HUES64 (cell line): ENCODE results near the gene GLCCI1. TPM values are rescaled to one million over a fixed set of nuclear protein-coding genes. Genes with fewer than 3 reads are reported as not detected.
A peak's percentile ranks its signal among the peaks of the same experiment; 100 is the strongest.

Source experiments
- H3K27ac ChIP-seq: 2 replicates; pipeline ENCODE4 v1.7.0; 2013; ENCODE audit warnings: low read depth, low read length, inconsistent platforms
- H3K27me3 ChIP-seq: 2 replicates; pipeline ENCODE4 v1.6.1; 2013; ENCODE audit warnings: mild to moderate bottlenecking, low read length; ENCODE audit not compliant: insufficient read depth
- H3K36me3 ChIP-seq: 2 replicates; pipeline ENCODE4 v1.6.1; 2013; ENCODE audit warnings: mild to moderate bottlenecking, low read length; ENCODE audit not compliant: insufficient read depth
- H3K4me1 ChIP-seq: 2 replicates; pipeline ENCODE4 v1.6.1; 2013; ENCODE audit warnings: mild to moderate bottlenecking, low read length, moderate library complexity; ENCODE audit not compliant: insufficient read depth
- H3K4me3 ChIP-seq: 2 replicates; pipeline ENCODE4 v1.5.1; 2013; ENCODE audit warnings: mild to moderate bottlenecking, low read length, moderate library complexity
- H3K9ac ChIP-seq: 2 replicates; pipeline ENCODE4 v1.6.1; 2013; ENCODE audit warnings: mild to moderate bottlenecking, low read depth, low read length
- H3K9me3 ChIP-seq: 2 replicates; pipeline ENCODE4 v1.6.1; 2013; ENCODE audit warnings: low read depth, low read length; ENCODE audit not compliant: insufficient read depth
- WGBS: fragments of 150-250, 120-280 bp; methylation state at CpG from one replicate; pipeline ENCODE4 v1.1.7; 2013; ENCODE audit warnings: missing lambda C conversion rate; 5-methylcytosine and 5-hydroxymethylcytosine counted together
- polyA plus RNA-seq, 2 experiments: library from polyadenylated mRNA; stranded (reverse); fragments of 50-300 nt; gene quantifications; one replicate each; pipeline ENCODE4 v1.2.3, GENCODE V29; 2013

GLCCI1 gene
- polyA plus RNA-seq (2013, experiment 1 of 2): 11.6 TPM
- polyA plus RNA-seq (2013, experiment 2 of 2): 20.0 TPM

DNA sequence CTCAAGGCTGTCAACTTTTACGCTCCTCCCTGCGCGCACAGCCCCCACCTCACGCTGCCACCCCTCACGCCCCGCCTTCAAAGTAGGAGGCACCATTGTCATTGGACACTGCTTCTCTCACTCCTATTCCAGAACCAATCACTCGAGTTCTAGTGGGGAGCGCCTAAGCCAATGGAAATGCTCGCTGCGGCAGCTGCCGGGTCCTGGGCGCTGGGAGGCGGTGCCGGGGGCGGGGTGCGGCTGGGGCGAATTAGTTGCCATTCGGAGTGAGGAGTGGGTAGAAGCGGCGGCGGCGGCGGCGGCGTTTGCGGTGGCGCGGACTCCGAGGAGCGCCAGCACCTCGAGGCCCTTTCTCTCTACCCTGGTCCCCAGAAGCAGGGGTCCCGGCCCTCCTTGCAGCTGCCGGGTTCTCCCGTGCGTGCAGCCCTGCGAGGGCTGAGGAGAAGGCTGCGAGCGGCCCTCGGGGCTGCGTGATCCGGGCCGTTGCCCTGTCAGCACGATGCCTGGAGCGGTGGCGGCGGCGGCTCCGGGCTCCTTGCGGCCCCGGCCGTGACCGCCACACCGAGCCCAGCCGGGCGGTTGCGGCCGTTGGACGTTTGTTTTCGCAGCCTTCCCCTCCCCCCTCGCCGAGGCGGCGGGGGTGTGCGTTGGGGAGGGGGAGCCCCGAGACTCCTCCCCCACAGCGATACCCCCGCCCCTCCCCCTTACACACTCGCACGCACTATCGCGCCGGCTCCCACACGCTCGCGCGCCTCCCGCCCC is at the start of gene GLCCI1:
Gene GLCCI1 (plus strand): TSS at position 253 of the 762 bp plus-strand sequence. CDS start 555 bp downstream, outside the sequence.
- WGBS: under 1% methylated on average over 67 of the region's 77 CpGs
- Histone ChIP-seq H3K4me1 (peaks cover 34% of the 10 kb centered on the region), H3K9ac (peak within 1 kb of the TSS; percentile 84), H3K9me3 (no peaks in the 10 kb centered on the region), H3K4me3 (peak within 1 kb of the TSS; percentile 88), H3K36me3 (no peaks in the 10 kb centered on the region), H3K27me3 (no peaks in the 10 kb centered on the region), H3K27ac (peak within 1 kb of the TSS; percentile 97; the same call in 1 of the 2 replicates)

DNA sequence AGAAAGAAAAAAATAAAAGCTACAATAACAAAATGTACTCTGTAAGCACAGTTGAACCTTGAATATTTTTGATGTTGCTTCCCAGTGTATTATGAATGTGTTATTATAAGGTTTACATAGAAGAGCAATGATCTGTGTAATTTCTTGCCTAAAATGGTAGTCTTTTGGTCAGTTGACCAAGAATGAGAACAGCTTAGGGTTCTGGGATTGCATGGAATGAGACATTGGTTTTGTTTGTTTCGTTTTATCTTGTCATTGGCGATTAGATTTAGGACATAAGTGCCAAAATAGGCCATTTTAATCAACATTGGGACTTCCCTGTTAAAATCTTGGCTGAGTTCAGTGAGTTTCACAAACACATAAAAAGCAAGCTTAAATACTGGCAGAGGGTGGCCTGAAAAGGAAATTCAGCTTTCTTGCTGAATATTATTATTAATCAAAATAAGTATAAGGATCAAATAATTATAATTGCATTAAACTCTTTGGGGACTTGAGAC is 49.1 kb upstream of the GLCCI1 start:
- Histone ChIP-seq H3K4me1 (peaks cover 57% of the 10 kb centered on the region), H3K9ac (no peak overlapping the region), H3K27me3 (no peaks in the 10 kb centered on the region), H3K4me3 (no peak overlapping the region), H3K36me3 (no peaks in the 10 kb centered on the region), H3K27ac (no peak overlapping the region), H3K9me3 (no peaks in the 10 kb centered on the region)
- 92% methylated on average over 2 of the region's 2 CpGs for WGBS

DNA sequence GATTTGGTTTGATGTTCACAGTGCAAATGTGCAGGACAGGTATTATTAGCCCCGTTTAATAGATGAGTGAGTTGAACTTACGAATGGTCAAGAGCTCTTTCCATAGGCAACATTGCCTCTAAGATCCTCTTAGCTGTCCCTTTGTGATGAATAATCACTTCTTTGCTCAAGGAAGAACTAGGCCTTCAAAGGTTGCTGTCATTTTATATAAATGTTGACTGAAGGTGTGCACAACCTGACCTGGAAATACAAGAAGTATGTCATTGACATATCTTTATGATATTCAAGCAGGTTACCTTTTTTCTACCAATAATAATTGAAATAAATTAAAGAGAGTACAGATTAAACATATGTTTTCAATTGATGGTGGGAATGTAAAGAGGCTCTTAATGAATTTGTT is 48.5 kb upstream of the GLCCI1 start:
- no peaks in the 10 kb centered on the region for H3K9me3 ChIP-seq
- H3K4me3 ChIP-seq: no peak overlapping the region
- no peak overlapping the region for H3K9ac ChIP-seq
- no peaks in the 10 kb centered on the region for H3K36me3 ChIP-seq
- H3K27ac ChIP-seq: no peak overlapping the region
- H3K4me1 ChIP-seq: peaks cover 57% of the 10 kb centered on the region
- no peaks in the 10 kb centered on the region for H3K27me3 ChIP-seq
- WGBS: 68% methylated on average over 2 of the region's 2 CpGs

DNA sequence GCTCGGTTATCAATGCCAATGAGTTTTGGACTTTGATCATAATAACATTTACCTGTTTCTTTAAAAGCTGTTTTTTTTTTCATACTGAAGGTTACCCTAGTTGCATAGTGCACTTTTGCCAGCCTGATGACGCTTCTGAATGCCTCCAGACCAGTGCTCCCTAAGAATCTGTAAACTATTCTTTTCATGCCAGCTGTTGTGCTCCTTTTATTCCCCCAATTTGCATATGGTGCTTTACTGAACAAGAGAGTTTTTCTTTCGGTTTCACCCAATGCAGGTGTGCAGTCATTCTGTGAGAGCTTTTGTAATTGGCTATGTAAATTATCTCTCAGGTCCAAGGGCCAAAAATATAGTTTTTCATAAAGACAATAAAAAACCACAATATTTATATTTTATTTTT is 48.1 kb upstream of the GLCCI1 start:
- Histone ChIP-seq H3K9ac (no peak overlapping the region), H3K27ac (no peak overlapping the region)
- WGBS: 66% methylated on average over 3 of the region's 3 CpGs

DNA sequence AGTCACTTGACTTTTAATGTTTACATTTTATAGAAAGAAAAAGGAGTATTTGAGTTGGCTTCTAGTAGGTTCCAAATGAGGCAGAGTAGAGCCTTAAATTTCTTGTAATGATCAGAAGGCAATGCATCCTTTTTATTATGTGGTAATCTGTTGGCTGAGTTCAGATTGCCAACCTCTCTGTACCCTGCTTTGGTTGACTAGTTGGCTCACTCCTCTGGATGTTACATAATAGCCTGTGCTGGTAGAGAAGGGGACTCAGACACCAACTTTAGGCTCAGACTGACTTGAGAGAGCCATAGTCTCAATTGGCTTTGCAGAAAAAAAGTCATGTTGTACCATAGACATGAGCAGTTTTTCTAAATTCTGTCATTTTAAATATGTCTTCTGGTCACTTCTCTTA is 46.8 kb upstream of the GLCCI1 start:
- H3K27me3 ChIP-seq: no peaks in the 10 kb centered on the region

More for the DNA sequence above, 48.1 kb upstream of the GLCCI1 start:
- Histone ChIP-seq H3K27me3 (no peaks in the 10 kb centered on the region), H3K4me1 (peaks cover 57% of the 10 kb centered on the region), H3K36me3 (no peaks in the 10 kb centered on the region), H3K9me3 (no peaks in the 10 kb centered on the region), H3K4me3 (no peak overlapping the region)

DNA sequence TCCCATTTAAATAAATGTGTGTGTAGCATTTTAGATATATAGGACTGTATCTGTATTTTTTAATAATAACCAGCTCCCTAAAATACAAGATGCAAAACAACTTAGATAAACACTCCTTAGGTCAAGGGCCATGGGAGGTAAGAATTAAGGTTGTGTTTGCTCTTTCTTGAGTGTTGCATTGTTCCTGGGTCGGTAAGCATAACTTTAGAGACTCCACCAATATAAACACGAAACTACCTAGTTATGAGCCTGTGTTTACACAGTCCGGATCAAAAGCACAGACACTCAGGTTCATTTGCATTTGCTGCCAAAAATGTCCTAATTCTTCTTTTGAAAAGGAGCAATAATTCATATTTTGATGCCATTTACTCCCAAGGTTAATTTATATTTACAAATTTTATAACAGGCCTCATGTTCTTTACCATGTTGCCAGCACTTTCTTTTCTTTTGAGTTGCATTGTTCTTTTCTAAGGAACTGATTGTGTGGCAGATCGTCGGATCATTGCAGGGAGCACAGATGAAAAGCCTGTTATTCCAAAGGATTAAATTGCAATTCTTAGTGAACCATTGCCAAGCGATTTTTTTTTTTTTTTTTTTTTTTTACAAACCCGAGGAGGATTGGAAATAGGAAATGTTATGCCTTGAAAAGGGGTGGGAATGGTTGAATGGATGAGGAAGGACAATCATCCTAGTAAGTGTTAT is 45.8 kb upstream of the GLCCI1 start:
- no peaks in the 10 kb centered on the region for H3K9me3 ChIP-seq
- no peak overlapping the region for H3K9ac ChIP-seq
- H3K27me3 ChIP-seq: no peaks in the 10 kb centered on the region
- WGBS: 49% methylated on average over 7 of the region's 7 CpGs
- H3K27ac ChIP-seq: no peak overlapping the region
- H3K36me3 ChIP-seq: no peaks in the 10 kb centered on the region
- H3K4me3 ChIP-seq: no peak overlapping the region
- peaks cover 57% of the 10 kb centered on the region for H3K4me1 ChIP-seq

More for the DNA sequence above, 46.8 kb upstream of the GLCCI1 start:
- no peak overlapping the region for H3K9ac ChIP-seq
- no peaks in the 10 kb centered on the region for H3K9me3 ChIP-seq
- no peak overlapping the region for H3K27ac ChIP-seq
- H3K36me3 ChIP-seq: no peaks in the 10 kb centered on the region
- no peak overlapping the region for H3K4me3 ChIP-seq
- H3K4me1 ChIP-seq: peaks cover 57% of the 10 kb centered on the region

DNA sequence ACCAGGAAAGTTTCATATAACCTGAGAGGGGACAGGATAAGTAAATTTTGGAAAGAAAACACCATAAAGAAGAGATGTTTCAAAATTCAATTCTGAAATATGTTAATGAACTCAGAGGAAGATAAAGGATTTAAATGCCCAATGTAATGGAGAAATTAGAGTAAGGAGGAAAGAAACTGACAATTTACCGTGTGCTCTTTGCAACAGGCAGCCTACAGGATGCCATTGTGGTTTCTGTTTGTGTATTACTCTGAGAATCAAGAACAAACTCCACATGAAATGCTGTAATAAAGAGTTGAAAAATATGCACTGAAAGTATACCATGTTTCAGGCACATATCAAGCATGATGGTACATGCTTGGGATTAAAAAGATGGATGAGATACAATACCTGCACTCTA is 44.8 kb upstream of the GLCCI1 start:
- Histone ChIP-seq H3K36me3 (no peaks in the 10 kb centered on the region), H3K4me1 (peaks cover 52% of the 10 kb centered on the region), H3K9ac (no peak overlapping the region), H3K4me3 (no peak overlapping the region), H3K9me3 (no peaks in the 10 kb centered on the region), H3K27ac (no peak overlapping the region), H3K27me3 (no peaks in the 10 kb centered on the region)
- WGBS: 71% methylated on average over 1 of the region's 1 CpG

DNA sequence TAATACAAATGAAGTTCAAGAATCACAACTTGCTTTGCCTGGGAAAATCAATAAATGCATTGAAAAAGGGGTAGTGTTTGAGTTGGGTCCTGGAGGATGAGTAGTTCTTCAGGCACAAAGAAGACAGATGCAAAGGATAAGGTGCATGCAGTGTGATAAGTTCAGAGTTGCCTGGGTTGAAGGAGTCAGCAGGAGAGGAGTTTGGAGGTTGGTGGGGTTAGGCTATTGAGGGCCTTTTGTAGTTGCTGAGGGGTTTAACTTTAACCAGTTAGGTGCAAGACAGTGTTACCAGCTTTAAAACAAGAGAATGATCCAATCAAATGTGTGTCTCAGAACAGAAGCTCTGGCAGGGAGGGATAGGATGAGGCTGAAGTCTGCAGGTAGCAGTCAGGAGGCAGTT is 44.3 kb upstream of the GLCCI1 start:
- H3K27ac ChIP-seq: no peak overlapping the region

DNA sequence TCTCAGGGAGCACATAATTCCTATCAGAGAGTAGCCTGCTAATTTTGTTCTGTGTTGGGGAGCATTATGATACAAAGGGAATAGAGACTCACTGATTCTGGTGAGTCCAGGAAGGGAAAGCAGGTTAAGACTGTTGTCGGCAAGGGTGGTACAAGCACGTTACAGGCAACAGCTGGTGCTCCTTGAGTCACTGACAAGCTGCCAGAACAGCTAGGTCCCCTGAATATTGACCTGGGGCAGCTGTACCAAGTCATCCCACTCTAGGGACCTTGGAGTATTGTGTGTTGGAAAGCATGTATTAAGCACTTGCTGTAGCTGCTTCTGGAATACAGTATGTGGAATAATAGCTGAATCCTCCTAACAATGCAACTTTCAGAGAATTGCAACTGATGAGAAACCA is 37.0 kb upstream of the GLCCI1 start:
- H3K4me1 ChIP-seq: peaks cover 6% of the 10 kb centered on the region
- H3K27ac ChIP-seq: no peak overlapping the region
- 94% methylated on average over 2 of the region's 2 CpGs for WGBS
- H3K9ac ChIP-seq: no peak overlapping the region
- no peak overlapping the region for H3K4me3 ChIP-seq
- no peaks in the 10 kb centered on the region for H3K27me3 ChIP-seq
- no peaks in the 10 kb centered on the region for H3K36me3 ChIP-seq
- H3K9me3 ChIP-seq: no peaks in the 10 kb centered on the region

More for the DNA sequence above, 44.3 kb upstream of the GLCCI1 start:
- H3K9me3 ChIP-seq: no peaks in the 10 kb centered on the region
- H3K36me3 ChIP-seq: no peaks in the 10 kb centered on the region
- no peaks in the 10 kb centered on the region for H3K27me3 ChIP-seq
- H3K9ac ChIP-seq: no peak overlapping the region
- H3K4me1 ChIP-seq: peaks cover 47% of the 10 kb centered on the region
- H3K4me3 ChIP-seq: no peak overlapping the region

DNA sequence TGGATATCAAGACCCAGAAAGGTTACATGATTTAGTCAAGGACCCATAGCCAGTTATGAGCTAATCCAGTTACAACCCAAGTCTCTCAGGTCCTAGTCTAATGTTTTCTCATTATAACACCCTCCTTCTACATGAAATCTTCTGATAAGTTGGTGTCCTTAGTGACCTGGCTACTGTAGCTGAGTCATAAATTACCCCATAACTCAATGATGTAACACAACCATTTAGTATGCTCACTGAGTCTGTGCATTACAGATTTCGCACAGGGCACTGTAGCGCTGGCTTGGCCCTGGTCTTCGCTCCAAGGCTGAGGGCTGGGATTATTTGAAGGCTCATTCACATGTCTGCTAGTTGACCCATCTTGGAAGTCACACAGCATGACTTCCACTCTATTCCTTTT is 36.0 kb upstream of the GLCCI1 start:
- H3K27ac ChIP-seq: no peak overlapping the region
- no peak overlapping the region for H3K4me3 ChIP-seq
- H3K27me3 ChIP-seq: no peaks in the 10 kb centered on the region
- H3K4me1 ChIP-seq: peaks cover 14% of the 10 kb centered on the region
- no peak overlapping the region for H3K9ac ChIP-seq
- H3K36me3 ChIP-seq: no peaks in the 10 kb centered on the region
- no peaks in the 10 kb centered on the region for H3K9me3 ChIP-seq
- WGBS: 95% methylated on average over 3 of the region's 3 CpGs

DNA sequence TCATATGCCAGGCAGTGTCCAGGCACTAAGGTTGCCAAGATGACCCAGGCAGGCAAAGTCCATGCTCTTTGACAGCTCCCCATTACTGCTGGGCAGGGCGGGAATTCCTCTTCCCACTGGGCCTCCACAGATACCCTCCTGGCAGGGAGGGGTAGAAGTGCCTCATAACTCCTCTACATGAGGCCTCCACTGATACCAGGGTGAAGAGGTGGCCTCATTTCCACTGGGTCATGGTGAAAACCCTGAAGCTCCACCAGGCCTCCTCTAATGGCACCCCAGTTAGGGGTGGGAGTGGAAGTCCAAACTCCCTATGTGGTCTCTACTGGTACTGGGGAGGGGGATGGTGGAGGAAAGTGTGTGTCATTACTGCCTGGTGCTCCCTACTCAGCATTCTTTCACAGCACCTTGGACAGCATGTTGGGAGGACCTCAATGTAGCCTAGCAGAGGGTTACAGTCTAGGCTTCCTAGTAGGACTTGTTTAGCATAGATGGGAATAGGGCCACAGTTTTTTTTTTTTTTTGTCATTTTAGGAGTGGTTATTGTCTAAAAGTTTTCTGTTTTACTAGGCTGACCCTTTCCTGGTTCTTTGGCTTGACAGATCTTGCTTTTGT is 34.6 kb upstream of the GLCCI1 start:
- Histone ChIP-seq H3K4me1 (peaks cover 18% of the 10 kb centered on the region), H3K9me3 (no peaks in the 10 kb centered on the region), H3K36me3 (no peaks in the 10 kb centered on the region), H3K4me3 (no peak overlapping the region), H3K27me3 (no peaks in the 10 kb centered on the region), H3K27ac (no peak overlapping the region), H3K9ac (no peak overlapping the region)
- whole genome bisulfite sequencing: 95% methylated on average over 1 of the region's 1 CpG
